CD4-positive, alpha-beta T cell treated with Interferon gamma for 1 hour (primary cell): ENCODE measurements around the gene CD200.

ENCODE experiments used
- DNase-seq: peaks from one replicate; pipeline ENCODE4 v3.0.0-alpha.2; 2020

Gene CD200, protein sequence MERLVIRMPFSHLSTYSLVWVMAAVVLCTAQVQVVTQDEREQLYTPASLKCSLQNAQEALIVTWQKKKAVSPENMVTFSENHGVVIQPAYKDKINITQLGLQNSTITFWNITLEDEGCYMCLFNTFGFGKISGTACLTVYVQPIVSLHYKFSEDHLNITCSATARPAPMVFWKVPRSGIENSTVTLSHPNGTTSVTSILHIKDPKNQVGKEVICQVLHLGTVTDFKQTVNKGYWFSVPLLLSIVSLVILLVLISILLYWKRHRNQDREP

DNA sequence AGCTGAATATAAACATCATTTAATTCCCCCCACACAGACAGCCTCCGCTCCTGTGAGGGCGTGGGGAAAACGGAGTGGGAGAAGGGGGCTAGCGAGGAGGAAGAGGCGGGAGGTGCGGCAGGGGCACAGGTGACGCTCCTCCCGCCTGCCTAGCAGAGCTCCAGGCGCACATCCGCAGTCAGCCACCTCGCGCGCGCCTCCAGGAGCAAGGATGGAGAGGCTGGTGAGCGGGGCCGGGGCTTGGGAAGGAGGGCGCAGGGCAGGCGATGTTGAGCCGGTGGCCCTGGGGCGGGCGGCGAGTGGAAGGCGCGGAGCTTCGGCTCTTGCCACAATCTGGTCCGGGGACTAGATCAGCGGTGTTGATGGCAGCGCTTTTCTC, at the start of gene CD200:
CD200 (plus strand) TSS at position 155 of the 379 bp plus-strand sequence; CDS start at position 212, 57 bp downstream.
- peak; percentile 32 for DNase-seq

DNA sequence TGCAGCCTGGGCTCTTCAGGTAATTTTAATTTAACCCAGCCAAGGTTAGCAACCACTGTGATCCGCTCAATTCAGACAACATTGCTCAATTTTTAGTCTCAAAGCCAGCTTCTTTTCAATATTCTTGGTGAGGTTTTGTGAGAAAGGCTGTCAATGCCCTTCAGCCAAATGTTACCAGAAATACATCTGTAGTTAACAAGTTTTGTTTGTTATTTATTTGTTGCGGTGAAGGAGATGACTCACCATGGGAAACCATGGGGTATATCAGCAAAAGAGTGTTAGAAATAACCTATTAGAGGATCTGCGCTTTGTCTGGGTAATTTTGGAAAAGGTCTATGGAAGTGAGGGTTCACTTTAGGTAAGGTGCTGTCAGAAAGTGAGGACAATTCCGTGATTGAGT, 43.9 kb upstream of the CD200 start:
- no peak for DNase-seq

DNA sequence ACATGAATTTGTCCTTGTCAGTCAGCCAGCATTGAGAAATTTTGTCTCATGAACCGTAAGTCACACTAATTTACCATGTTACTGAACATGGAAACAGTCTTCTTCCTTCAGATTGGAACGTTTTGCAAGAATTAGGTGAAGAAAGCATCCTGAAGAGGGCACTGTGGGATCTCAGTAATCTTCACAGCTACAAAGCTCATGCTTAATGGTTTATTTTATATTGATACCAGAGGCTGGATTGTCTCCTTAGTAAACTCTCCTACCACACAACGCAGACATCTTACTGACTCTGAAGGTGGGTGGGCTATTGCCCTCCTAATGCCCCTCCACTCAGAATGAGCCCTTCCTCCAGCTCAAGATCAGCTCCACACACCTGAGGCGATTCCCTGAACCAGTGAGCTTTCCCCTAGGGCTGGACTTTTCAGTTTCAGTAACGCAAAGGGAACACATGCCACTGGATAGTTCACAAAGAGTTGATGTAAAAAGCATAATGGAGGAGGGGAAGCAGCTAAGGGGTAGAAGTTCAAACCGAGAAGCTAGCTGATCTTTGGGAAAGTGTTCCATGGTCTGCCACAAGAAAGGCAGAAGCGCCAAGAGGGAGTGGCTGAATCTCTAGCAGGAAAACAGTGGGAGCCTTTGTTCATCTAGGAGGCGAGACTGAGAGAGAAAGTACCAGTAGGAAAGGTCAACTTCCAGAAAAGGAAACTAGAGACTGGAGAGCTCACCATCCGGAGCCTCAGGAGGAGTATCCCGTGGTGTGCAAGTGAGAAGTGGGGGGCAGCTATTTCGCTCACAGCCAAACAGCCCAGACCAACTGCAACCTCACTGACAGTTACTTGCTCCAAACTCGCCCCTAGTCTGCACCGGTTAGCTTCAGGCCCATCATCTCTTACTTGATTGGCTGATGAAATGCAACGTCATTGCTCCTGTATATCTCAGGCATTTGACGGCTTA, 39.3 kb upstream of the CD200 start, which contains the start of gene SLC9C1:
SLC9C1 (minus strand) TSS at position 849 of the 954 bp plus-strand sequence. CDS start 7,425 bp downstream, outside the sequence.
- peak; percentile 16 for DNase-seq

DNA sequence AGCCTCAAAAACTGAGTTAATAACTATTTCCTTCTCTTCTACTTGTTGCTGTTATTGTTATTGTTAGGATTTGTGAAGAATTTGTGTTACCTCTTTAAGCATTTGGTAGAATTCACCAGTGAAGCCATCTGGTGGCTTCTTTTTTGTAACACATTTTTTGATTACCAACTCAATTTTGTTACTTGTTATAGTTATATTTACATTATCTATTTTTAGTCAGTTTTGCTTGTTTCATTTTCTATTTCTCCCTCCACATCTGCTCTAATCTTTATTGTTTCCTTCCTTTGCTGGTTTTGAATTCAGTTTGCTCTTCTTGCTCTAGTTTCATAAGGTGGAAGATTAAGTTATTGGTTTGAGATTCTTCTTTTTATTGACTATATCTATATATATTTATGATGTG, 35.2 kb upstream of the CD200 start:
- no peak for DNase-seq

DNA sequence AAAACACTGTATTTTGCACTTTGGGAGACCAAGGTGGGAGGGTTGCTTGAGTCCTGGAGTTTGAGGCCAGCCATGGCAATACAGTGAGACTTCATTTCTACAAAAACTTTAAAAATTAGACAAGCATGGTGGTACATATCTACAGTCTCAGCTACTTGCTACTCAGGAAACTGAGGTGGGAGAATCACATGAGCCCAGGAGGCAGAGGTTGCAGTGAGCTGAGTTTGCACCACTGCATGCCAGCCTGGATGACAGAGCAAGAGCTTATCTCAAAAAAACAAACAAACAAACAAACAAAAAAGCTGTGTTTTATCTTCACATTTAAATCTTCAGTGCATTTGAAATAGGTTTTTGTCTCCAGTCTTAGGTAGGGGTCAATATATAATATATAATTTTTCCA, 34.2 kb upstream of the CD200 start:
- no peak for DNase-seq

DNA sequence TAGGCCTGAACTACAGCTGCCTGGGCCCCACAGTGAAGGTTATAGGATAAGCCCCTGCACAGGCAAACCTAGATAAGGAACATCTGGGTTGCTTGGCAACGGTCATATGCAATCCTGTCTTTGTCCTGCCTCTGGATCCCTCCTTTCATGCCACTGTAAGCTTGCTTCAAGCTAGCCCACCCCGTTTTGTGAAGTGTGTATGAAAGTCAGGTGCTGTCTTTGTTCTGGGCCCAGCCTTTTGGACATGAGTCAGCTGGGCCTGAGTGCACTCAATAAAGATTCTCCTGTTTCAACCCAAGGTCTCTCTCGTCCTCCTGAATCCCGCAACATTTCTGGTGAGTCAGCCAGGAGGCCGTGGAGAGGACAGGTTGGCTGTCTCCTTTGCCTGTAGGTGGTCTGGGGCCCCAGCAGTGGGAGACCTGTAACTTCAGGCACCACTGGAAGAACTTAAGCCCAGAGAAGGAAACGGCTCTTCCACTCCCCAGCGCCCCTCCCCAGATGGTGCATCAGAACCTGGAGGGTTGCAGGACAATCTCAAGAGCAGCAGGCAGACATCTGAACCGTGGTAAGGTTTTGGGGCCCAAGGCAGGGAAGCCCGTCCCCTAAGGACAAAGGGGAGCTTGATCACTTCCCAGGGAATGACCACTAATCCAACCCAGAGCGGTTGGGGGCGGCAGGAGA, 30.7 kb upstream of the CD200 start:
- DNase-seq = no peak

DNA sequence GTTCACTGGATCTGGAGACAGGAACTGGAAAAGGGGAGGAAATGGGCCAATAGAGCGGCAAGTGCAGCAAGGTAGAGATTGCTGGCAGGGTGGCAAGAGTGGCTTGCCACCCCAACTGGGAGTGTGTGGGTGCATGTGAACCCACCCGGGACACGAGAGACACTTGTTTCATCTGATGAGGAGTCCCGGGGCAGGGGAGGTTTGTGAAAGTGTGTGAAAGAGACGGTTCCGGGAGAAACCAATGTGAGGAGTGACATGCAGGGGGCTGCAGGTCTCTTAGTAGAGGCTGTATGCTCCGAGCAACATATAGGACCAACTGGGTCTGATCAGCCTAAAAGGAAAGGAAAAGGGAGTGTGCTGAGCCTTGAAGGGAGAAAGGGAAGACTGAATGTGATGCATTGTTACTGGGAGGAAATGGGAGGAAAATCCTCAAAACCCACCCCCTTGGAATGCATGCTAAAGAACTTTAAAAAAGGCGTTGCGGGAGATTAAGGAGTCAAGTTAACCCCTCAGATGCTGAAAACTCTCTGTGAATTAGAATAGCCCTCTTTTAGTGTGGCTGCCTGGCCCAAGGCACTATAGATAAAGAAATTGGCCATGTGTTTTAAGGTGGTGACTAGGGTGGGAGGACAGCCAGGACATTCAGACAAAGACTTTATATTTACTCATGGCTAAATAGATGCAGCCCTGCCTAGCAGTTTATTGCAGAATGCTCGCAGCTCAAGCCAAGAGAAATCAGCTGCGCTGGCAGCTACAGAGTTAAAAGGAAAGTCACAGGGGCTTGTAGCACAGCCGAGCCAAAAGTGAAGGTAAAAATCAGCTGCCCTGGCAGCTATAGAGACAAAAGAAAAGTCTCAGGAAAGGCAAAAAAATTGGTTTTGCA, 29.8 kb upstream of the CD200 start:
- no peak for DNase-seq

DNA sequence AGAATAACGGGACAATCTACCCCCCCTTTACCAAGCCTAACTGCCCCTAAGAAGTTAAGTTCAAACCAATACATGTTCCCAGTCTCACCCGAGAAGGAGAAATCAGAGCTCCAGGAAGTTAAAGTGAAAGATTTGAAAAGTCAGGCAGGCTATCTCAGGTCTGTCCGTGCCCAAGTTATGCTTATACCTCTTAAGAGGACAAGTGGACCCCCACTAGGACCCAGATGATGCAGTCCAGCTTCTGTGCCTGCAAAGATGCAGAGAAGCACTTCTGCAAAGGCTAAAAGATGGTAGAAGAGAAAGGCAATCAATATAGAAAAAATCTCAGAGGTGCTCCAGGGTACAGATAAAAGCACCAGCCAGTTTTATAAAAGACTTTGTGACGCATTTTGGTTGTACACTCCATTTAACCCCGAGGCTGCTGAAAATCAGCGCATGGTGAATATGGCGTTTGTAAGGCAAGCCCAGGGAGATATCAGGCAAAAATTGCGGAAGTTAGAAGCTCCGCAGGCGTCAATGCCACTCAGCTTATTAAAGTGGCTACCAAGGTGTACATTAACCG, 29.1 kb upstream of the CD200 start:
- peak; percentile 27 for DNase-seq

DNA sequence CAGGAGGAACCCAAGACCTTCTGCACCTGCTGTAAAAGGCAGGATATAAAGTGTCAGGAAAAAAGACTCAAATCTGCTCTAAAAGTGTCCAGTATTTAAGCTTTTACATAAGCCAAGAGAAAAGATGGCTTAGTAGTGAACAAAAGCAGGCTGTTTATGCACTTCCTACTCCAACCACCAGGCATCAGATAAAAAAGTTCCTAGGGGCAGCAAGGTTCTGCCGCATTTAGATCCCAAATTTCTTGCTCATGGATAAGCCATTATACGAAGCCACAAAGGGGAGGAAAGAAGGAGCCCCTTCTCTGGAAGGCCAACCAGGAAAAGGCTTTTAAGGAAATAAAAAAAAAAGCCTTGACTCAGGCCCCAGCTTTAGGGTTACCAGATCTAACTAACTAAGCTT, 28.3 kb upstream of the CD200 start:
- no peak for DNase-seq

DNA sequence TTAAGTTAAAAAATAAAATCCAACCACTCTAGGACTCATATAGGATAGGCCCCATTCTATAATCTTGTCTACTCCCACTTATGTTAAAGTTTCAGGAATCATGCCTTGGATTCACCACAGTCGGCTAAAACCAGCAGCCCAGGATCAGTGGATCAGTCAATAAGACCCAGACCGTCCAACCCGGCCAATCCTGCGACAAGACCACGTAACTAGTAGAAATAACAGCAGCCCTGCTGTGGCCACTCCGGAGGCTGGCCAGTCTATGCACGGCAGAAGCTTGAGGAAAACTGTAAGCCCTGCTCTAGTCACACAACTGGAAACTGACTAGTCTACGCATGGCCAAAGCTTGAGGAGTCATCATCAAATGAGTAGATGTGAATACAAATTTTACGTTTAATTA, 26.1 kb upstream of the CD200 start:
- DNase-seq = no peak

DNA sequence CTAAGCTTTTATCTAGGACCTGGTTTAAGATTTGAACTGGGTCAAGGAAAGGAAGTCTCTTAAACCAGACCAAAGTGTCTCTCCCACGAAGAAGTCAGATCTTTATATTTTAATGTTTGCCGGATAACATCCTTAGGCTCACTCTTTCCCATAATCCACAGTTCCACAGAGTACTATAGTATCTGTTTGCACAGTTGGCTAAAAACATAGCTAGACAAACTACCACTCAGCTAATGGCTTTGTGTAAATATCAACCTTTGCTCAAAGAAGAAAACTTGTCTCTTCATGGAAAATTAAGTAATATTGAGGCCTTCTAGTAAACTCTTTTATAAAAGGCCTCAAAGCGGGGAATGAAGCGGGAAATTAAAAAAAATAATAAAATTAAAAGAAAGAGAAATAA, 25.4 kb upstream of the CD200 start:
- DNase-seq = no peak

DNA sequence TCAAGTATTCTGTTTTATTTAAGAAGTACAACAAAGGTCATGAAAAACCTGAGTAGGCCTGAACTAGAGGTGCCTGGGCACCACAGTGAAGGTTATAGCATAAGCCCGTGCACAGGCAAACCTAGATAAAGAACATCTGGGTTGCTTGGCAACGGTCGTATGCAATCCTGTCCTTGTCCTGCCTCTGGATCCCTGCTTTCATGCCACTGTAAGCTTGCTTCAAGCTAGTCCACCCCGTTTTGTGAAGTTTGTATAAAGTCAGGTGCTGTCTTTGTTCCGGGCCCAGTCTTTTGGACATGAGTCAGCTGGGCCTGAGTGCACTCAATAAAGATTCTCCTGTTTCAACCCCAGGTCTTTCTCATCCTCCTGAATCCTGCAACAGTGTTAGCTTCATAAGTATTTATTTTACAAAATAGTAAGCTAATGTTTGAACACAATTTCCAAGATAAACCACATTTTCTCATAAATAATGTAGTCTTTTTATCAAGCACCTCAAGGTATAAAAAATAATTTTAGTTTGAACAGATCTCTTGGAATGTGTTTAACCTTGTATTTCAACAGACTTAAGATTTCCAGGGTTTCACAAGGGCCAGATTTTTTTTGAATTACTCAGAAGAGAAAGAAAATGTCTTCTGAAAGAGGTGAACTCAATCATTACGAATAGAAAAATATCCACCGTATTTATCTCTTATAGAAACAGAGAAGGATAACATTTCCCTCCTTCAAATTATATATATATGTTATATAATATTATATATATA, 24.6 kb upstream of the CD200 start:
- no peak for DNase-seq

DNA sequence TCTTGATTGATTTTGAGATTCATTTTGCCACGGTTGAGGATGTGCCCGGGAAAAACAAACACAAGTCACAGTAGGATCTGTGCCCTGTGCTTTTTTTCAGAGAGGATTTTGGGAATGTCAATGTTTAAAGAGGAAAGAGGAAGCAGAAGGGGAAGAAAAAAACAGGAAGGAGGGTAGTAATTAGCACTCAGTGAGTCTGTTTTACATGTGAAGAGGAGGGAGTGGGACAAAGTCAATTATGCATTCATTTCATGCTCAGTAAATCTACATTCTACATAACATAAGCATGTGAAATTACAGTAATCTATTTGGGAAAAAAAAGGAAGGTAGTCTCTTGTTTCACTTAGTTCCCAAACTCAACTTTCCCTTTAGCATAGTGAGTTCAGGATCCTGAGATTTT, 18.3 kb upstream of the CD200 start:
- DNase-seq = no peak

DNA sequence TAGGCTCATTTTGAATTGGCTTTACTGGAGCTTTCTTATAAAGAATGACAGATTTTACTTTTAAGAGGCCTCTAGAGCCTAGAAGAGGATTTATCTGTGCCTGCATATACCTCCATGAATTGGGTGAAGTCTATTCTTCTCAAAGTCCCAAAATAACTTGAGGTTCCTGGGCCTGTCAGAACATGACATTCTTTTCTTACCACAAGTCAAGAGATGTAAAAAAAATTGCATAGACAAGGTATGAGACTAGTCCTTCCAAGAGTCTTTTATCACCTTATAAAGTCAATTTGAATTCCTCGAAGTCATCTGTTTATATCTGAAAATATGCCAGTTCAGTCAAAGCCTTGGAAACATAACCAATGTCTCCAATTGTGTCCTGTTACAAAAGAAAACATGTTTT, 17.2 kb upstream of the CD200 start:
- no peak for DNase-seq

DNA sequence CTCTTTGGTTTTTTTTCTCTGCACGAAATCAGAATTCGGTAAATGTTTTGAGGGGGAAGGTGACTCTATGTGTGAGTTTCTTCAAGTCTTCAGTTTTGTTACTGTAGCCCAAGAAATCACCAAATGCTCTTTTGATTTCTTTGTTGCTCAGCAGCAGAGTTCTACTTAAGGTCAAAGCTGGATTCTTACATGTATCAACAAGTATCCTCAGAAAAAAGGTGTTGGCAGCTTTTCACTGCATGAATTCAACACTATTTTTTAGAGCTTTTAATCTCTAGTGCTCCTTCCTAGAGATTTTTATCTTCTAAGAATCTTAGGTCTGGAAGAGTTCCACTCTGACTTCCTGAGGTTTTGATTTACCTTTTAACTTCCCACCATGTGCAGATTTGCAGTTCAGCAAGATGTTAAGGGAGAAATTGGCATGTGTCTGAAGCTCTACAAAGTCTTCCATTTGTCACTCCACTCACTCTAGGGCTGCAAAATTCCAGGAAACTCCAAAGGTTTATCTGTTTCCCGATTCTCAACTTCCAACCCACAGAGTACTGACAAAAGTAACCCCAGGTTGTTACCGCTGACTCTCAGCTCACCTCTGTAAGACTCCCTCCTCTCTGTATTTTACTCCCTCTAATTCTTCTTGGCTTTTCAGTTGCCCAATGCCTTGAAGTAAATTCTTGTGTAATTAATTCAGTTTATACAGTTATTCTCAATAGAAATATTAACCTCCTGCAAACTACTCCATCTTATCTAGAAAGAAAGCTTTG, 13.3 kb upstream of the CD200 start:
- no peak for DNase-seq

DNA sequence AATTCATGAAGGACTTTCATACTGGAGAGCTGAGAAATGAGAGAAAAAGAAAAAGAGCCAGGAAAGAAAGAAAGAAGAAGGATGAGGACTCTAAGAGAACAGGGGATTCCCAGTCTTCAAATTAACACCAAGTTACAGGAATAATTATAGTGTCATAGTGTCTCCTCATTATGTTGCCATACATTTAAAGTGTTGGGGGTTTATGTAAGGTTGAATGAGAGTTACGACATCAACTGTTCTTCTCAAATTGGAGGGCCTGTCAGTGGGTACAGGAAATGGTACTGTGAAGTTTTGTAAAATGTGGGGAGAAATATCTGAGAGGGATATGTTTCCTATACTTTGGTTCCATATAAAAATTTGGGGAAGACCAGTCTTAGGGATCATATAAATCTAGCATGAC, 12.3 kb upstream of the CD200 start:
- no peak for DNase-seq

DNA sequence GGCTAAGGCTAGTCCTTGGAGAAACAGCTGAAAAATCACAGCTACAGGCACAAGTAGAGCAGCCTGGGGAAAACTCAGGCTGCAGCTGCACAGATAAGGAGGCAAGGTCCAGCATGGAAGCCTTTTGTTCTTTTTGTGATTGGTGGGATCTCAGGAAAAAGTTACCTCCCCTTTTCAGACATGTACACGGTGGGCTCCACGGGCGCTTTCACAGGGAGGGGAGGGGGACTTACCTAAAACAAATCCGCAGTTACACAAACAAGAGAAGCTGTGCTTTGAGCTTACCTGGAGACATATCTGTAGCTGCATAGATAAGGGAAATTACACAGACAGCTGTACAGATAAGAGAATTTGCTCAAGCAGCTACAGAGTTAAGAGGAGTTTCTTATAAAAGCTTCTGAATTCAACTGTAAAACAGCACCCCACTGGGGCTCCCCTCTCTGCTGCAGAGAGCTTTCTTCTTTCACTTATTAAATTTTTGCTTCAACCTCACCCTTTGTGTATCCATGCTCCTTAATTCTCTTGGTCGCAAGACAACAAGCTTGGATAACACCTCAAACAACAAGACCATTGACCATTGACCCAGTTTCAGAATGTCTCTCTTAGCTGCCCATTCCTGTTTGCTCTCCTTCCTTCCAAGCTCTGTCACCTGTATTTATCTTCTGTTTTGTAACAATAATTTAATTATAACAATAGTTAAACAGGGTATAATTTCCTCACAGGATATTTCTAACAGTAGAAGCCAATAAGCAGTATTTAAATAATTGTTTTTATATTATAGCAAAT, 10.9 kb upstream of the CD200 start:
- DNase-seq = no peak

DNA sequence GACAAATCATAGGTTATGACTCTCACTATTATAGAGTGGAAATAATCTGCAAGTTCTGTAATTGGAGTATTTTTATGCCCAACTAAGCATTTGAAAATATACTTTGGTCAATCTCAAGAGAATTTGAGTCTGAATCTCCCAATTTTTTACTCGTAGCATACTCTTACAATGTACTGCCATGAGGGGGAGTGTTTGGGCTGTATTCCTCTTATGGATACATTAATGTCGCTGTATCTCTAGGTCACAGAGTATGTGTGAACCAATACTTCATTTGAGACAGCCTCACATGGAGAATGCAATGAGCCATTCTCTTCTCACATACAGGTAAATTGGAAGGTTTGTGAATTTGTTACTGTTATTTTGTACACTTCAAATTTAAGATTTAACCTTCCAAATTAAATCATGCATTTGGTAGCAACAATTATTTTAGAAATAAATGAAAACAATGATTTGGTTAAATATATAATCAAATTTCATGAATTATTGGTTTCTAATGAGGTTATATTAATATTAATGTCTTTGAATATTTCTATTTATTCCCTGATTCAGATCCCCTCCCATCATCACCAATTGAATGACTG, 5.5 kb upstream of the CD200 start:
- no peak for DNase-seq

DNA sequence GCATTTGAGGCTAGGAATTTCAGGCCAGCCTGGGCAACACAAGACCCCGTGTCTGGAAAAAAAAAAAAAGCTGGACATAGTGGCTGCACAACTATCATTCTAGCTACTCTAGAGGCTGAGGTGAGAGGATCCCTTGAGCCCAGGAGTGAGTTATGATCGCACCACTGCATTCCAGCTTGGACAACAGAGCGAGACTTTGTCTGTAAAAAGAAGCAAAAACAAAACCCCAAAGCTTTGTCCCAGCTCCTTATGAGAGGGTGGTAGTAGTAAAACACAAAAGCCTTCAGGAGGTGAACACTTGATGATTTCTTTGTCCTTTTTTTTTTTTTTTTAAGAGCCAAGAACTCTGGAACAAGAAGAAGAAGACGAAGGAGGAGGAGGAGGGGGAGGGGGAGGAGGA, 1.1 kb upstream of the CD200 start:
- no peak for DNase-seq
